ENCODE results near the gene KCNJ9.

The KCNJ9 gene

GRCh38 chr1:160128636-160129035, 47.3 kb downstream of the KCNJ9 start:
- DNase-seq: no peak

DNA sequence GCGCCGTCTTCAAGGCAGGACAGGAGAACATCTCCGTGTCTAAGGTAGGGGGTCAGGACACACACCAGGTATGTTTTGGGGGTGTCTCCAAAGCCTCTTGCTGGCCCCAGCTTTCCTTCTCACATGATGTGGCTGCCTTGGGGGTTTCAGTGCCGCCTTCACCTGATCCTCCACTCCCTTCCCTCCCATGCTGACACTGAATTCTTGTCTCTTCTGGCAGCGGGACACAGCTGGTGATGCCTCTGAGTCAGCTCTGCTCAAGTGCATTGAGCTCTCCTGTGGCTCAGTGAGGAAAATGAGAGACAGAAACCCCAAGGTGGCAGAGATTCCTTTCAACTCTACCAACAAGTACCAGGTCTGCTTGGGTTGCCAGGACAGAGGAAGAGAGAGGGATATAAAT, 47.7 kb downstream of the KCNJ9 start:
- DNase-seq: no peak

DNA sequence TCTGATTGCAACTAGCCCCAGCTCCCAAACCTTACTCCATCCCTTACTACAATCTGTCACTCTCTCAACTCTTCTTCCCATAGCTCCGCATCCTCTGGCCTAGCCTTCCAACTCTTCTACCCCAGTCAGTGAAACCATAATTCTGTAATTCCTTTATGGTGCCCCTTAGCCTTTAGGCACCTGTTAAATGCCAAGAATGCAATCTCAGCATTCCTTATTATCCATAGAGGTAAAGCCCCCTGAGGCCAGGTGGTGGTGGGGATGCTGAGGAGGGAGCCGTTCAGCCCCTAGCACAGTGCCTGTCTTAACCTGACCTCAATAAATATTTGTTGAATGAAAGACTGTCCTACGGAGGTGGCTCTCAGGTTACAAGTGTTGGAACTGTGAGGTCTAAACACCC, 48.2 kb downstream of the KCNJ9 start:
- DNase-seq: no peak

- DNase-seq: no peak
Measured at GRCh38 chr1:160129966-160130365, 48.6 kb downstream of the KCNJ9 start.

DNA sequence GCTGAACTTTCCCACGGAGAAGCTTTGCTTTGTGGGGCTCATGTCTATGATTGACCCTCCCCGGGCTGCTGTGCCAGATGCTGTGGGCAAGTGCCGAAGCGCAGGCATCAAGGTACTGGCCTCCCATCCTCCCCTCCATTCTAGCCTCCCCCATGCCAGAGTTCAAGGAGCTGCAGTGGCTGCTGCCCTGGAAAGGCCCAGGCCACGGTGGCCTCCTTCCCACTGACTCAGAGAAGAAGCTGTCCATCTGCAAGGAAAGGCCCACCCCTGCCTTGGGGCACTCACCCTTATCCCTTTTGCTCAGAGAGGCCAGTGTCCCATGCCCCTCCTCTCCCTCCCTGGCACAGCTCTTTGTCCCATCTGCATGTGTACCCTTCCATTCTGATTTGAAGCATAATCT, 49.1 kb downstream of the KCNJ9 start:
- DNase-seq: no peak

DNA sequence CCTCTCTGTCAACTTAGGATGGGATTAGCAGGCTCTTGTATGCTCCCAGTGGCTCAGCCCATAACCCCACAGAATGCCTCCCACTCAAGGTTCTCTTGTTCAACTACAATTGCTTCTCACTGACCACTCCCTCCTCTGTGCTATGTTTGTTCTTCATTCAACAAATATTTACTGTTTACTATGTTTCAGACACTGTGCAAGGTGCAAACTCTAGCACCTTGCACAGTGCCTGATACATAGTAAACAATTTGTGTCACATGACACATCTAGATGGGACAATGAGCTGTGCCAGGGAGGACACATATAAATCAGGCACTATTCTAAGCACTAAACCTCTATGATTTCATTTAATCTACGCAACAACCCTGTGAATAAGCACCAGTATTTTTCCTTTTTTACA, 49.6 kb downstream of the KCNJ9 start:
- DNase-seq: no peak

DNA sequence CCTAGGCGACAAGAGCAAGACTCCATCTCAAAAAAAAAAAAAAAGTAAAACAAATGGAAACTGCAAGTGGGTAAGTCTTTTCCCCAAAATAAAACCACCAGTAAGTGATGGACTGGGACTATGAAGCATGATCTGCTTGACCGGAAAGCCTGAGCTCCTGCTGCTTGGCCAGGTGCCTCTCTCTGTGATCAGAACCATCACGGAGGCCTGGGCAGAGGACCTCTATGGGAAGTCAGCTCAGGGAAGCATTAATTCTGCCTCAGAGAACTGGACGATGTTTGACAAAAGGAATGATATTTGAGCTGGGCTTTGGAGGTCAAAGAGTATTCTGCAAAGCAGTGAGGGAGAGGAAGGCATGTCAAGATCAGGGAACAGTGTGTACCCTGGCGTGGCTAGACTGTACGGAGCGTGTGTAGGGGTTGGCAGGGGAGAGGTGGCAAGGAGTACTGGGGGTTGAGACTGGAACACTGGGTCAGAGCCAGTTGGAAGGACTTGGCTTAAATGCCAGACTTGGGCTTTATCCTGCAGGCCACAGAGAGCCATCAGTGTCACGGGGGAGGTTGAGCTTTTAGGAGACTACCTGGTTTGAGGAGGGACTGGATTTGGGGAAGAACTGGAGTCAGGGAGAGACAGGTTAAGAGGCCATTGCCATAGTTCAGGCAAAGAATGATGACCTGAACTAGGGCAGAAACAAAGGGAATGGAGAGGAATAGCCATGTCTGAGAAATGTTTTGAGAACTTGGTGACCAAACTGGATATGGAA, 50.6 kb downstream of the KCNJ9 start:
- DNase-seq: no peak

- no peak for DNase-seq
Measured at GRCh38 chr1:160133990-160134770, 52.8 kb downstream of the KCNJ9 start.

DNA sequence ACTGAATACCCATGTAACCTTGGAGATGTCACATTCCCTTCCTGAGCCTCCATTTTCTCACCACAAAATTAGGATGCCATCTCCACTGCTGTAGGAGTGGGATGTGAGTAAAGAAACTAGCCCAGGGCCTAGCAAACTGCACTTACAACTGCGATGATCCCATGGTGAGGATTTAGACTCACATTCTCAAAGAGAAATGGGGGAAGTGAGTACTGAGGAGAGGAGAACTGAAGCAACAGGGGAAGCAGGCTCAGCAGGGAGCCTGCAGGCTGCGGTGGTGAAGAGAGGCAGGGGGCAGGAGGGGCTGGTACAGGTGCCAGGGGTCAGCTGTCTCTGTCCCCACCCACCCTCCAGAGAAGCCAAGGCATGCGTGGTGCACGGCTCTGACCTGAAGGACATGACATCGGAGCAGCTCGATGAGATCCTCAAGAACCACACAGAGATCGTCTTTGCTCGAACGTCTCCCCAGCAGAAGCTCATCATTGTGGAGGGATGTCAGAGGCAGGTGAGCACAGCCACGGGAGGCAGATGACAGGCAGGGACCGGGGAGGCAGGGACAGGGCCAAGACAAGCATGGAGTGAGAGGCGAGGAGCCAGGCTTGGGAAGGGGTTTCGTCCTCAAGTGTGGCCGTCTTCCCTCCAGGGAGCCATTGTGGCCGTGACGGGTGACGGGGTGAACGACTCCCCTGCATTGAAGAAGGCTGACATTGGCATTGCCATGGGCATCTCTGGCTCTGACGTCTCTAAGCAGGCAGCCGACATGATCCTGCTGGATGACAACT, 53.6 kb downstream of the KCNJ9 start:
- no peak for DNase-seq

GRCh38 chr1:160136121-160136925, 55.0 kb downstream of the KCNJ9 start:
- no peak for DNase-seq

- DNase-seq: no peak
Measured at GRCh38 chr1:160136926-160137200, 55.5 kb downstream of the KCNJ9 start.

GRCh38 chr1:160137216-160137862, 56.0 kb downstream of the KCNJ9 start:
- DNase-seq: no peak

DNA sequence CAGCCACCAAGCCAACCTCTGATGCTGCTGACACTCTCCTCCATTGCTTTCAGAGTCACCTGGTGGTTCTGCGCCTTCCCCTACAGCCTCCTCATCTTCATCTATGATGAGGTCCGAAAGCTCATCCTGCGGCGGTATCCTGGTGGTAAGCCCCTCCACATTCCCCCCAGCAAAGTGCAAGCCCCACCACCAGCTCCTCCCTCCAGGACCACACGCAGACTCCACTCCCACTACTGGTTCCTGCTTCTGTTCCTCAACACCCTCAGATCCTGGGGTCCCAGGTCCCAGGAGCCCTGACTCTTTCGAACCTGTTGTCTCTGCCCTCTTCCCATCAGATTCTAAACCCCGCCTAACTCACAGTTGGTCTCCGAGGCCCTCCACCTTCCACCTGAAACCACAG, 58.5 kb downstream of the KCNJ9 start:
- no peak for DNase-seq
